Choroid plexus epithelial cell (primary cell): ENCODE measurements around the gene B9D2.

ENCODE experiments used
- DNase-seq: peaks from one replicate; pipeline ENCODE4 v3.0.0-alpha.2; 2010; ENCODE audit warnings: low read depth
- H3K4me3 ChIP-seq: 2 replicates; pipeline ENCODE4 v1.5.1; 2011; ENCODE audit warnings: low read depth, mild to moderate bottlenecking, control low read depth, low read length, moderate library complexity
- CTCF ChIP-seq: conservative IDR thresholded peaks from 2 replicates; pipeline ENCODE4 v1.5.1; 2011; ENCODE audit warnings: low read depth, mild to moderate bottlenecking, control low read depth, inconsistent platforms, low read length, moderate library complexity

Gene B9D2

GRCh38 chr19:41309180-41310032 lies 54.5 kb downstream of the B9D2 start:
- no peak for DNase-seq
- TF ChIP-seq CTCF = no peak
- peak overlapping the region; percentile 87 for H3K4me3 ChIP-seq

GRCh38 chr19:41308450-41309179 lies 55.3 kb downstream of the B9D2 start:
- TF ChIP-seq CTCF = peak; percentile 97
- peak; percentile 93 for DNase-seq
- peak overlapping the region; percentile 87 for H3K4me3 ChIP-seq

- H3K4me3 ChIP-seq = no peak overlapping the region
- DNase-seq = no peak
- no peak for TF ChIP-seq CTCF
Measured at GRCh38 chr19:41307954-41308449, 55.9 kb downstream of the B9D2 start.

- no peak for DNase-seq
- H3K4me3 ChIP-seq = no peak overlapping the region
- no peak for TF ChIP-seq CTCF
Measured at GRCh38 chr19:41307090-41307875, 56.7 kb downstream of the B9D2 start.

DNA sequence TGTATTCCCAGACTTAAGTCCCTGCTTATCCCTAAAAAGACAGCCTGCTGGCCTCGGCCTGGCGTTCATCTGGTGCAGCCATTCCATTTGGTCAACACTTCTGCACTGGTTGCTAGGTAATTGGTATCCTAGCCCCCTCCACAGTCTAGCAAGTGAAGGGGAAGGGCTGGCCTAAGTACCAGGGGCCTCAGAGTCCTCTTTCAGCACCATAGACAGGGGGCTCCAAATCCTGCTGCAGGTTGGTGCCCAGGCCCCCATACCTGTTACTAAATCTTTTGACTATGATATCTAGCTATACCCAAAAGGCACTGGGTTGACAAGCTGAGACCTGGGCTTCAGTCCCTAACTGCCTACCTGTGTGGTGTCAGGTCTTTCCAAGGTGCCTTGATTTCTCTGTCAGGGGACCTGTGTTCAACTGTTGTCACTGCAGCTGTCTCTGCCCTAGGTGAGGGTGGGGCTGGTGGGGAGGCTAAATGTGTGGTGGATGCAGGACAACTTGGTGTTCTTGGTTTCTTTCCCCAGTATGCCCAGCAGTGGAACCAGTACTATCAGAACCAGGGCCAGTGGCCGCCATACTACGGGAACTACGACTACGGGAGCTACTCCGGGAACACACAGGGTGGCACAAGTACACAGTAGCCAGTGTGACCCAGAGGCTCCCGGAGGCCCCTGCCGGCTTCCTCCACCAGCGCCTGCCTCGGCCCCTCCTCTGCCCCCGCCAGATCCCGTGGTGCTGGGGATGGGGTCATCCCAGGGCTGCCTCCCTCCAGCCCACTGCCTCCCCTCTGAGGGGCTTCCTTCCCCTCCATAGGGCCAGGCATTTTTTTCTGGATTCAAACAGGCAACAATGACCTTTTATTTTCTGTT lies 57.8 kb downstream of the B9D2 start:
- H3K4me3 ChIP-seq = no peak overlapping the region
- no peak for TF ChIP-seq CTCF
- DNase-seq = no peak
